Activated CD4-positive, alpha-beta T cell treated with anti-CD3 and anti-CD28 coated beads, Interleukin-2, Interleukin-6, amounts not matched to agents 100 ng/mL and 50 ng/mL, durations not matched to agents 16 hours and 8 hours (primary cell): Measurements from ENCODE around the gene CDC27.
A peak's percentile ranks its signal among the peaks of the same experiment; 100 is the strongest.
"Not testable (repeated sequence)": the region's sequence is repeated elsewhere in the genome, so short reads cannot be mapped to it uniquely, and the experiment has no call there.

ENCODE experiments used
- DNase-seq: peaks from one replicate; pipeline ENCODE4 v3.0.0-alpha.2; 2020

Gene CDC27

GRCh38 chr17:47192554-47192953 lies 3.5 kb upstream of the CDC27 start:
- no peak for DNase-seq

DNA sequence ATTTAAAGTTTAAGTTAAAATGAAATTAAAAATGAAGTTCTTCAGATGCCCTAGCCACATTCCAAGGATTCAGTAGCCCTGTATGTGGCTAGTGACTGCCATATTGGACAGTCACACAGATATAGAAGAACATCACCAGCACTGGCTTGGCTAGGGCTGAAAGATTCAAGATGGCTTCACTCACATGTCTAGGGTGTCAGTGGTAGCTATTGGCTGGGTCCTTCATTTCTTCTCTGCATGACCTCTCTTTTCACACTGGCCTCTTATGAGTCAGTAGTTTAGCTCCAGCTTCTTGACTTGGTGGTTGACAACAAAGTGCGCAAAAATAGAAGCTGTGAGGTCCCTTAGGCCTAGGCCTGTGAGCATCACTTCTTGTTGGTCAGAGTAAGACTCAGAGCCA lies 1.7 kb upstream of the CDC27 start:
- DNase-seq: no peak

DNA sequence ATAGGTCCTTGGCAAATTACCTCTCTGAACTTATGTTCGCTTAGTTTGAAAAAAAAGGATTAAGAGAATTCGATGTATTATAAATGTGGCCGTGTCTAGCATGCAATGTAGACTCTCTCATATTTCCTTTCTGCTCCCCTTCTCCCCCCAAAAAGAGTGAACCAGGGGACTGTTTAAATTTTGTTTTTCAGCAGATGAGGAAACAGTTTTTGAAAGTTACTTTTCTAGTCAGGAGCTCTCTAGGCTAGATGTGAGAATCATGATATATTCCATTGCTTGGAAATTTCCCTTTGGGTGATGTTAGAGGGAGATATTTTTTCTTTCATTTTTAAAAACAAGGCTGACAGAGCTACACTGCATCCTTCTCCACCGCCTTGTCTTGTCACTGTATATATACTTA lies 1.1 kb upstream of the CDC27 start:
- no peak for DNase-seq

DNA sequence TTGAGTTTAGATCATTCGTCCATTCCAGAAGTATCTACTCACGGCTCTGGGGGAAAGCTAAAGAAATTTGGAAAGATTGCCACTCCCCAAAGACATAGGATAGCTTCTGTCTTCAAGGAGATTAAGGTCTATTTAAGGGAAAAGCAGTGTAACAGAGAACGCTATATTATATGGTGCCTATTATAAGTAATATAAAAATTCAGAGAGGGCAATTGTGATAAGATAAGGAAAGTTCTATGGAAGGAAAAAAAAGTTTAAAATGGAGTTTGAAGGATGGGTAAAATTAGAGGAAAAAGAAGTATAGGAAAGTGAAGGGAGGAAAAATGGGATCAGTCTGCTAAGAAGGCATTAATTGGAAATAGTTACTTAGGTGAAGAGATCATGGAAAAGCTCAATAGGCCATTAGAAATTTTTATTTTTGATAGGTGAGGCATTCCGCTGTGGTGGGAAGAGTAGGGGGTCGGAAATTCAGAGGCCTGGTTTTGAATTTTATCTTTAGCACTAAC lies 690 bp upstream of the CDC27 start:
- DNase-seq: no peak

- peak; percentile 50 for DNase-seq
These were observed 722 bp downstream of the CDC27 start for GRCh38 chr17:47188271-47188875.

DNA sequence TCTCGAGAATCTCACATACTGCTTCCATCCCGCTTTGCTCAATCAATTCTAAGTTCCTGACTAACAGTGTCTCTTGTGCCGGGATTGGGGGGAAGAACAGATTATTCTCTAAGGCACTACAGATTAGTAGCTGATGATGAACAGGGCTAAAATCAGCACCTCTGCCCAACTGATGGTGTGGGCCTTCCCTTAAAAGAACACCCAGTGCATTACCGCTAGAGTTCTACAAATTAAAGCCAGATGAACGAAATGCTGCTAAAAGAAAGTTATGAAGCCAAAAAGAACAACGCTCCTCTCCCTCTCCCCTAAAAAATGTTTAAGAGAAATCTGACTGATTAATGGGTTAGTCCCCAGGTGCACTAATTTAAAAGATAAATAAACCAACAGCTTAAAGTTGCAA lies 4.4 kb downstream of the CDC27 start:
- DNase-seq: no peak

DNA sequence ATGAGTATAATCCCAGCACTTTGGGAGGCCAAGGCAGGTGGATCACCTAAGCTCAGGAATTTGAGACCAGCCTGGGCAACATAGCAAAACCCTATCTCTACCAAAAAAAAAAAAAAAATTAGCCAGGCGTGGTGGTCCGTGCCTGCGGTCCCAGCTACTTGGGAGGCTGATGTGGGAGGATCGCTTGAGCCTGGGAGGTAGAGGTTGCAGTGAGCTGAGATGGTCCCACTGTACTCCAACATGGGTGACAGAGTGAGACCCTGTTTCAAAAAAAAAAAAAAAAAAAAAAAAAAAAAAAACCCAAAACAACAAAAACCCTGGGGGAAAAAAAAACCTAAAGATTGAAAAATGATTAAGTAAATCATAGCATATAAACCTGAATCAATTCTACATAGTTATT lies 8.1 kb downstream of the CDC27 start:
- DNase-seq: not testable (repeated sequence)

DNA sequence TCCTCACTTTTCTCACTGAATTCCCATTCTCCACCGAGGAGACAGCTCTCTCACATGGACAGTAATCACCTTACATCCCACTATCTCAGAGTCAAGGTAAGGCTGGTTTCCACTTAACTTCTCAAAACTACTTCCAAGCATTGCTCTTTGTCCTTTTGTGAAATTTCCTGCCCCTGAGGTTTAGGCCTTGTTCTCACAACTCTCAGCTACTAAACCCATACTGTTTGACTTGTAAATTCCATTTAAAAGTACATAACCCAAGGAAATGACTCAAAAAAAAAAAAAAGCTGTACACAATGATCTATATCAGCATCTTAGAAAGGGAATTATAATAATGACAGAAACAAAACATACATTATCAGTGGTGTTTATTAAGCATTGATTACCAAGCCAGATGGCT lies 8.8 kb downstream of the CDC27 start:
- DNase-seq: no peak

- no peak for DNase-seq
These were observed 10.0 kb downstream of the CDC27 start for GRCh38 chr17:47179141-47179540.

DNA sequence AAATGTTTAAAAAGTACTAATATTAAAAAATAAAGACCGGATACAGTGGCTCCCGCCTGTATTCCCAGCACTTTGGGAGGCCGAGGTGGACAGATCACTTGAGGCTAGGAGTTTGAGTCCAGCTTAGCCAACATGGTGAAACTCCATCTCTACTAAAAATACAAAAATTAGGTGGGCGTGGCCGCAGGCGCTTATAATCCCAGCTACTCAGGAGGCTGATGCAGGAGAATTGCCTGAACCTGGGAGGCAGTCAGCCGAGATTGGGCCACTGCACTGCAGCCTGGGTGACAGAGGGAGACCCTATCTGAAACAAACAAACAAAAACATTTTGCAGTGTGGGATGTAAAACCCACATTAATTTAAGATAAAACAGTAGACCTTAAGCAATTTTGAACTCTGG lies 11.8 kb downstream of the CDC27 start:
- no peak for DNase-seq

GRCh38 chr17:47176389-47176826 lies 12.7 kb downstream of the CDC27 start:
- no peak for DNase-seq

GRCh38 chr17:47174823-47175222 lies 14.3 kb downstream of the CDC27 start:
- DNase-seq: not testable (repeated sequence)

GRCh38 chr17:47172696-47173565 lies 16.2 kb downstream of the CDC27 start:
- DNase-seq: peak; percentile 20

GRCh38 chr17:47170710-47171109 lies 18.4 kb downstream of the CDC27 start:
- no peak for DNase-seq

- not testable (repeated sequence) for DNase-seq
These were observed 20.2 kb downstream of the CDC27 start for GRCh38 chr17:47168896-47169295.

GRCh38 chr17:47166854-47167253 lies 22.2 kb downstream of the CDC27 start:
- DNase-seq: not testable (repeated sequence)

DNA sequence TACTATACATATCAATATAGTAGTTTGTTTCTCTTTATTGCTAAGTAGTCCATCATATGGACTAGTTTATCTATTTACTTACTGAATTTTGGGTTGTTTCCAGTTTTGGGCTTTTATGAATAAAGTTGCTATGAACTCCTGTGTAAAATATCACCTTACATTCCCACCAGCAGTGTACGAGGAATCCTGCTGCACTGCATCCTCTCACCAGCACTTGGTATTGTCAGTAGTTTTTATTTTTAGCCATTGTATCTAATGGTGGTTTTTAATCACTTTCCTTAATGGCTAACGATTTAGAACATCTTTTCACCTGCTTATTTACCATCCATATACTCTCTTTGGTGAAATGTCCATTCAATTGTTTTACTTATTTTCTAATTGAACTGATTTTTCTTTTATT lies 24.0 kb downstream of the CDC27 start:
- DNase-seq: no peak

- DNase-seq: no peak
These were observed 24.8 kb downstream of the CDC27 start for GRCh38 chr17:47164263-47164662.

GRCh38 chr17:47162013-47162622 lies 27.0 kb downstream of the CDC27 start:
- no peak for DNase-seq

- no peak for DNase-seq
These were observed 29.8 kb downstream of the CDC27 start for GRCh38 chr17:47159315-47159714.

- no peak for DNase-seq
These were observed 43.7 kb downstream of the CDC27 start for GRCh38 chr17:47145351-47145750.

DNA sequence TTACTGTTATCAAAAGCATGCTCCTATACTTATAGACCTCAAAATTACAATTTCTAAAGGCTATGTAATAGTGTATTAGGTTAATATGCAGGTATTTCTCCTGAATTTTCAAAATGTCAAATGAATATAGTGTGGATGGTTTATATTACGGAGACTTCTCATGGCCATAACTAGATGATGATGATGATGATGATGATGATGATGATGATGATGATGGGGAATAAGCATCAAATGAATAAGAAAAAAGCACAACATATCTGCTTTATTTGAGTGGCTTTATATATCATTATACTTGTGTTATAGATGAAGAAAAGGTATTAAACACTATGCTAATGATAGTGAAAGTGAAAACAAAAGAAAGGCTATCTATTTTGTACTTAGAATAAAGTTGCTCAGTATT lies 53.9 kb downstream of the CDC27 start:
- DNase-seq: no peak

DNA sequence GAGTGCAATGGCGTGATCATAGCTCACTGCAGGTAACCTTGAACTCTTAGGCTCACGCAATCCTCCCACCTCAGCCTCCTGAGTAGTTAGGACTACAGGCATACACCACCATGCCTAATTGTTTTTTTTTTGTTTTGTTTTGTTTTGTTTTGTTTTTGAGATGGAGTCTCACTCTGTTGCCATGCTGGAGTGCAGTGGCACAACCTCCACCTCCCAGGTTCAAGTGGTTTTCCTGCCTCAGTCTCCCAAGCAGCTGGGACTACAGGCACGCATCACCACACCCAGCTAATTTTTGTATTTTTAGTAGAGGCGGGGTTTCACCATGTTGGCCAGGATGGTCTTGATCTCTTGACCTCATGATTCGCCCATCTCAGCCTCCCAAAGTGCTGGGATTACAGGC lies 54.7 kb downstream of the CDC27 start:
- not testable (repeated sequence) for DNase-seq

GRCh38 chr17:47131761-47132160 lies 57.3 kb downstream of the CDC27 start:
- DNase-seq: no peak
